Measurements from ENCODE around the gene UFD1.

DNA sequence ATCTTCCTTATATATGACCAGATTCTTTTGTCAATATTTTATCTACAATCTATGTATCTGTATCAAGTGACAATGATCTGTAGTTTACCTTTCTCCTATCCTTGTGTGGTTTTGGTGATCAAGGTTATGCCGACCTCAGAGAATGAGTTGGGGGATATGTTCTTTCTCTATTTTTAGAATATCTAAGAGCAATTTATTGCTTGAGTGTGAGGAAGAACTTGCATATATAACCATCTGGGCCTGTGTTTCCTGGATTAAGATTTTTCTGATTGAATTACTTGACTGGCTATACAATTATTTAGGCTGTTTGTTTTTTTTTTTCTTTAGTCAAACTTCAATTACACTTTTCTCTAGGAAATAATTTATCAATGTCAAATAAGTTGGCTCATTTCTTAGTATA, 17.5 kb downstream of the UFD1 start:
- TF ChIP-seq YY1 (IDR thresholded peaks at IDR 0.05; ENCODE audit: low read depth), result no peak
- TF ChIP-seq, protein P1, sequence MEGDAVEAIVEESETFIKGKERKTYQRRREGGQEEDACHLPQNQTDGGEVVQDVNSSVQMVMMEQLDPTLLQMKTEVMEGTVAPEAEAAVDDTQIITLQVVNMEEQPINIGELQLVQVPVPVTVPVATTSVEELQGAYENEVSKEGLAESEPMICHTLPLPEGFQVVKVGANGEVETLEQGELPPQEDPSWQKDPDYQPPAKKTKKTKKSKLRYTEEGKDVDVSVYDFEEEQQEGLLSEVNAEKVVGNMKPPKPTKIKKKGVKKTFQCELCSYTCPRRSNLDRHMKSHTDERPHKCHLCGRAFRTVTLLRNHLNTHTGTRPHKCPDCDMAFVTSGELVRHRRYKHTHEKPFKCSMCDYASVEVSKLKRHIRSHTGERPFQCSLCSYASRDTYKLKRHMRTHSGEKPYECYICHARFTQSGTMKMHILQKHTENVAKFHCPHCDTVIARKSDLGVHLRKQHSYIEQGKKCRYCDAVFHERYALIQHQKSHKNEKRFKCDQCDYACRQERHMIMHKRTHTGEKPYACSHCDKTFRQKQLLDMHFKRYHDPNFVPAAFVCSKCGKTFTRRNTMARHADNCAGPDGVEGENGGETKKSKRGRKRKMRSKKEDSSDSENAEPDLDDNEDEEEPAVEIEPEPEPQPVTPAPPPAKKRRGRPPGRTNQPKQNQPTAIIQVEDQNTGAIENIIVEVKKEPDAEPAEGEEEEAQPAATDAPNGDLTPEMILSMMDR (IDR thresholded peaks at IDR 0.05), result no peak
- no peak for TF ChIP-seq TCF12 (IDR thresholded peaks at IDR 0.05)
- no peak for TF ChIP-seq TAF1 (IDR thresholded peaks at IDR 0.05; ENCODE audit: borderline replicate concordance, low read depth, low read length)
- TF ChIP-seq, protein P2, sequence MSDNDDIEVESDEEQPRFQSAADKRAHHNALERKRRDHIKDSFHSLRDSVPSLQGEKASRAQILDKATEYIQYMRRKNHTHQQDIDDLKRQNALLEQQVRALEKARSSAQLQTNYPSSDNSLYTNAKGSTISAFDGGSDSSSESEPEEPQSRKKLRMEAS (IDR thresholded peaks at IDR 0.05; ENCODE audit: low read depth), result no peak
- TF ChIP-seq JUND (IDR thresholded peaks at IDR 0.05), result no peak
- TF ChIP-seq POLR2AphosphoS5 (IDR thresholded peaks at IDR 0.05; ENCODE audit: low read depth, low read length), result no peak
- no peak for TF ChIP-seq GABPA (IDR thresholded peaks at IDR 0.05; ENCODE audit: low read depth)
- no peak for TF ChIP-seq EP300 (IDR thresholded peaks at IDR 0.05; ENCODE audit: borderline replicate concordance in 1 of 2, low read depth in 1 of 2, low read length in 1 of 2)
- TF ChIP-seq, protein P3, sequence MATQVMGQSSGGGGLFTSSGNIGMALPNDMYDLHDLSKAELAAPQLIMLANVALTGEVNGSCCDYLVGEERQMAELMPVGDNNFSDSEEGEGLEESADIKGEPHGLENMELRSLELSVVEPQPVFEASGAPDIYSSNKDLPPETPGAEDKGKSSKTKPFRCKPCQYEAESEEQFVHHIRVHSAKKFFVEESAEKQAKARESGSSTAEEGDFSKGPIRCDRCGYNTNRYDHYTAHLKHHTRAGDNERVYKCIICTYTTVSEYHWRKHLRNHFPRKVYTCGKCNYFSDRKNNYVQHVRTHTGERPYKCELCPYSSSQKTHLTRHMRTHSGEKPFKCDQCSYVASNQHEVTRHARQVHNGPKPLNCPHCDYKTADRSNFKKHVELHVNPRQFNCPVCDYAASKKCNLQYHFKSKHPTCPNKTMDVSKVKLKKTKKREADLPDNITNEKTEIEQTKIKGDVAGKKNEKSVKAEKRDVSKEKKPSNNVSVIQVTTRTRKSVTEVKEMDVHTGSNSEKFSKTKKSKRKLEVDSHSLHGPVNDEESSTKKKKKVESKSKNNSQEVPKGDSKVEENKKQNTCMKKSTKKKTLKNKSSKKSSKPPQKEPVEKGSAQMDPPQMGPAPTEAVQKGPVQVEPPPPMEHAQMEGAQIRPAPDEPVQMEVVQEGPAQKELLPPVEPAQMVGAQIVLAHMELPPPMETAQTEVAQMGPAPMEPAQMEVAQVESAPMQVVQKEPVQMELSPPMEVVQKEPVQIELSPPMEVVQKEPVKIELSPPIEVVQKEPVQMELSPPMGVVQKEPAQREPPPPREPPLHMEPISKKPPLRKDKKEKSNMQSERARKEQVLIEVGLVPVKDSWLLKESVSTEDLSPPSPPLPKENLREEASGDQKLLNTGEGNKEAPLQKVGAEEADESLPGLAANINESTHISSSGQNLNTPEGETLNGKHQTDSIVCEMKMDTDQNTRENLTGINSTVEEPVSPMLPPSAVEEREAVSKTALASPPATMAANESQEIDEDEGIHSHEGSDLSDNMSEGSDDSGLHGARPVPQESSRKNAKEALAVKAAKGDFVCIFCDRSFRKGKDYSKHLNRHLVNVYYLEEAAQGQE (IDR thresholded peaks at IDR 0.05; ENCODE audit: low read depth, low read length), result no peak
- TF ChIP-seq, protein P4, sequence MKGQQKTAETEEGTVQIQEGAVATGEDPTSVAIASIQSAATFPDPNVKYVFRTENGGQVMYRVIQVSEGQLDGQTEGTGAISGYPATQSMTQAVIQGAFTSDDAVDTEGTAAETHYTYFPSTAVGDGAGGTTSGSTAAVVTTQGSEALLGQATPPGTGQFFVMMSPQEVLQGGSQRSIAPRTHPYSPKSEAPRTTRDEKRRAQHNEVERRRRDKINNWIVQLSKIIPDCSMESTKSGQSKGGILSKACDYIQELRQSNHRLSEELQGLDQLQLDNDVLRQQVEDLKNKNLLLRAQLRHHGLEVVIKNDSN (IDR thresholded peaks at IDR 0.05; ENCODE audit: borderline replicate concordance, low read depth), result no peak
- no peak for TF ChIP-seq ELF1 (IDR thresholded peaks at IDR 0.05)
- no peak for TF ChIP-seq MEF2A (IDR thresholded peaks at IDR 0.05; ENCODE audit: borderline replicate concordance, low read depth)

Data from SK-N-SH (cell line).